NK-92 treated with Interleukin-12 subunit alpha and Interleukin-12 subunit beta, amount 100 ng/mL, for 24 hours (cell line): ENCODE results near the gene RAMP1.
"Not testable (repeated sequence)": the region's sequence is repeated elsewhere in the genome, so short reads cannot be mapped to it uniquely, and the experiment has no call there.

Source experiments
- DNase-seq: peaks from one replicate; lab custom pipeline; 2025; lab: John Stamatoyannopoulos, UW

RAMP1 gene

GRCh38 chr2:237863689-237864443 is 4.4 kb downstream of the RAMP1 start:
- no peak for DNase-seq

- DNase-seq, result no peak
Observed at GRCh38 chr2:237864444-237864931, 5.1 kb downstream of the RAMP1 start.

GRCh38 chr2:237864940-237865622 is 5.7 kb downstream of the RAMP1 start:
- no peak for DNase-seq

GRCh38 chr2:237865623-237866041 is 6.2 kb downstream of the RAMP1 start:
- DNase-seq, result no peak

- no peak for DNase-seq
Observed at GRCh38 chr2:237866101-237866621, 6.7 kb downstream of the RAMP1 start.

GRCh38 chr2:237867465-237867864 is 8.0 kb downstream of the RAMP1 start:
- no peak for DNase-seq

- DNase-seq, result not testable (repeated sequence)
Observed at GRCh38 chr2:237868074-237868473, 8.7 kb downstream of the RAMP1 start.

- DNase-seq, result no peak
Observed at GRCh38 chr2:237868631-237869342, 9.4 kb downstream of the RAMP1 start.

- no peak for DNase-seq
Observed at GRCh38 chr2:237869343-237870102, 10.1 kb downstream of the RAMP1 start.

- no peak for DNase-seq
Observed at GRCh38 chr2:237870126-237870525, 10.7 kb downstream of the RAMP1 start.

GRCh38 chr2:237870754-237871651 is 11.6 kb downstream of the RAMP1 start:
- DNase-seq, result no peak

- no peak for DNase-seq
Observed at GRCh38 chr2:237872178-237872887, 12.9 kb downstream of the RAMP1 start.

- DNase-seq, result no peak
Observed at GRCh38 chr2:237873421-237873831, 14.0 kb downstream of the RAMP1 start.

GRCh38 chr2:237873897-237874551 is 14.6 kb downstream of the RAMP1 start:
- no peak for DNase-seq

- DNase-seq, result no peak
Observed at GRCh38 chr2:237874585-237875161, 15.2 kb downstream of the RAMP1 start.

- no peak for DNase-seq
Observed at GRCh38 chr2:237875256-237876060, 16.0 kb downstream of the RAMP1 start.

- DNase-seq, result no peak
Observed at GRCh38 chr2:237876061-237876526, 16.7 kb downstream of the RAMP1 start.

- DNase-seq, result no peak
Observed at GRCh38 chr2:237876532-237876931, 17.1 kb downstream of the RAMP1 start.
